ENCODE measurements around the gene DLG5. TPM values are rescaled to one million over a fixed set of nuclear protein-coding genes. Genes with fewer than 3 reads are reported as not detected.
A peak's percentile ranks its signal among the peaks of the same experiment; 100 is the strongest.

Gene DLG5
- total and polyA plus RNA-seq, 9 of the 15 experiments (the other 6 are each of a cell fraction or from before 2014, with no cell fraction given) = 1.4 to 26.8 (median 11.2) TPM

DNA sequence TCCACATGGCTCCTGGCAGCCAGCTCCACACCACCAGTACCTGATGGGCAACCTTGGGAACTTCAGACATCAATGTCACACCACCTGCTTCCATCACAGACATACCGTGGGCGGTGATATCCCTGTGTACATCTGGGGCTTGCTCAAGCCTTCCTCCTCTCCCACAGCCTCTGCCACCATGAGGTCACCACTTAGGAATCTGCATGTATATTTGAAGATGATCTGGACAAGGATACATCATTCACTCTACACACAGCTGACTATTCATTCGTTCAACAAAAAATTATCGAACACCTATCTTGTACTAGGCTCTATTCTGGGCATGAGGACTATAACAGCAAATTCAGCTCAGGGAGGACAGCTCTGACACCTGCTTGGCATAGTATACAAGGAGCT lies 6.8 kb downstream of the DLG5 start (continued):
- TF ChIP-seq ARID1B (IDR thresholded peaks at IDR 0.05) (peak; percentile 64), ELF2 (CRISPR knock-in tag; IDR thresholded peaks at IDR 0.05) (no peak), ATF7 (IDR thresholded peaks at IDR 0.05) (peak; percentile 66), SMARCA4 (IDR thresholded peaks at IDR 0.05) (peak; percentile 45; the same call in 1 of the 2 replicates), NFE2L1 (tag; IDR thresholded peaks at IDR 0.05; ENCODE audit: borderline replicate concordance, low read depth) (no peak), SNIP1 (IDR thresholded peaks at IDR 0.05; ENCODE audit: low read depth) (no peak), EP300 (IDR thresholded peaks at IDR 0.05; ENCODE audit: low read length) (peak; percentile 42; the same call in 1 of the 2 replicates), MCM3 (IDR thresholded peaks at IDR 0.05) (no peak), FOXK2 (conservative IDR thresholded peaks at IDR 0.05 in 1 of 2, IDR thresholded peaks at IDR 0.05 in 1 of 2; ENCODE audit: low read depth in 2 of 2) (peak; percentile 39 to 41; a peak in 1 of 4 replicates), ZNF140 (CRISPR knock-in tag; IDR thresholded peaks at IDR 0.05) (no peak), ZNF174 (CRISPR knock-in tag; IDR thresholded peaks at IDR 0.05) (no peak), KDM1A (IDR thresholded peaks at IDR 0.05) (peak in 1 of 2 experiments; percentile 64; a peak in 2 of 4 replicates), MCM5 (IDR thresholded peaks at IDR 0.05; ENCODE audit: low read depth) (no peak), TRIM24 (IDR thresholded peaks at IDR 0.05) (0 out of 4 replicates have a peak, but pooled peaks of 1 of the 2 experiments have one; percentile 17), CBFA2T2 (conservative IDR thresholded peaks at IDR 0.05) (peak; percentile 63)
- TF ChIP-seq, protein P1, sequence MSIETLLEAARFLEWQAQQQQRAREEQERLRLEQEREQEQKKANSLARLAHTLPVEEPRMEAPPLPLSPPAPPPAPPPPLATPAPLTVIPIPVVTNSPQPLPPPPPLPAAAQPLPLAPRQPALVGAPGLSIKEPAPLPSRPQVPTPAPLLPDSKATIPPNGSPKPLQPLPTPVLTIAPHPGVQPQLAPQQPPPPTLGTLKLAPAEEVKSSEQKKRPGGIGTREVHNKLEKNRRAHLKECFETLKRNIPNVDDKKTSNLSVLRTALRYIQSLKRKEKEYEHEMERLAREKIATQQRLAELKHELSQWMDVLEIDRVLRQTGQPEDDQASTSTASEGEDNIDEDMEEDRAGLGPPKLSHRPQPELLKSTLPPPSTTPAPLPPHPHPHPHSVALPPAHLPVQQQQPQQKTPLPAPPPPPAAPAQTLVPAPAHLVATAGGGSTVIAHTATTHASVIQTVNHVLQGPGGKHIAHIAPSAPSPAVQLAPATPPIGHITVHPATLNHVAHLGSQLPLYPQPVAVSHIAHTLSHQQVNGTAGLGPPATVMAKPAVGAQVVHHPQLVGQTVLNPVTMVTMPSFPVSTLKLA (conservative IDR thresholded peaks at IDR 0.05) = no peak; a peak in 1 of 4 replicates
- TF ChIP-seq, protein P2, sequence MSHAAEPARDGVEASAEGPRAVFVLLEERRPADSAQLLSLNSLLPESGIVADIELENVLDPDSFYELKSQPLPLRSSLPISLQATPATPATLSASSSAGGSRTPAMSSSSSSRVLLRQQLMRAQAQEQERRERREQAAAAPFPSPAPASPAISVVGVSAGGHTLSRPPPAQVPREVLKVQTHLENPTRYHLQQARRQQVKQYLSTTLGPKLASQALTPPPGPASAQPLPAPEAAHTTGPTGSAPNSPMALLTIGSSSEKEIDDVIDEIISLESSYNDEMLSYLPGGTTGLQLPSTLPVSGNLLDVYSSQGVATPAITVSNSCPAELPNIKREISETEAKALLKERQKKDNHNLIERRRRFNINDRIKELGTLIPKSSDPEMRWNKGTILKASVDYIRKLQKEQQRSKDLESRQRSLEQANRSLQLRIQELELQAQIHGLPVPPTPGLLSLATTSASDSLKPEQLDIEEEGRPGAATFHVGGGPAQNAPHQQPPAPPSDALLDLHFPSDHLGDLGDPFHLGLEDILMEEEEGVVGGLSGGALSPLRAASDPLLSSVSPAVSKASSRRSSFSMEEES (CRISPR knock-in tag; IDR thresholded peaks at IDR 0.05) = no peak
- TF ChIP-seq, protein P3, sequence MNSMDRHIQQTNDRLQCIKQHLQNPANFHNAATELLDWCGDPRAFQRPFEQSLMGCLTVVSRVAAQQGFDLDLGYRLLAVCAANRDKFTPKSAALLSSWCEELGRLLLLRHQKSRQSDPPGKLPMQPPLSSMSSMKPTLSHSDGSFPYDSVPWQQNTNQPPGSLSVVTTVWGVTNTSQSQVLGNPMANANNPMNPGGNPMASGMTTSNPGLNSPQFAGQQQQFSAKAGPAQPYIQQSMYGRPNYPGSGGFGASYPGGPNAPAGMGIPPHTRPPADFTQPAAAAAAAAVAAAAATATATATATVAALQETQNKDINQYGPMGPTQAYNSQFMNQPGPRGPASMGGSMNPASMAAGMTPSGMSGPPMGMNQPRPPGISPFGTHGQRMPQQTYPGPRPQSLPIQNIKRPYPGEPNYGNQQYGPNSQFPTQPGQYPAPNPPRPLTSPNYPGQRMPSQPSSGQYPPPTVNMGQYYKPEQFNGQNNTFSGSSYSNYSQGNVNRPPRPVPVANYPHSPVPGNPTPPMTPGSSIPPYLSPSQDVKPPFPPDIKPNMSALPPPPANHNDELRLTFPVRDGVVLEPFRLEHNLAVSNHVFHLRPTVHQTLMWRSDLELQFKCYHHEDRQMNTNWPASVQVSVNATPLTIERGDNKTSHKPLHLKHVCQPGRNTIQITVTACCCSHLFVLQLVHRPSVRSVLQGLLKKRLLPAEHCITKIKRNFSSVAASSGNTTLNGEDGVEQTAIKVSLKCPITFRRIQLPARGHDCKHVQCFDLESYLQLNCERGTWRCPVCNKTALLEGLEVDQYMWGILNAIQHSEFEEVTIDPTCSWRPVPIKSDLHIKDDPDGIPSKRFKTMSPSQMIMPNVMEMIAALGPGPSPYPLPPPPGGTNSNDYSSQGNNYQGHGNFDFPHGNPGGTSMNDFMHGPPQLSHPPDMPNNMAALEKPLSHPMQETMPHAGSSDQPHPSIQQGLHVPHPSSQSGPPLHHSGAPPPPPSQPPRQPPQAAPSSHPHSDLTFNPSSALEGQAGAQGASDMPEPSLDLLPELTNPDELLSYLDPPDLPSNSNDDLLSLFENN (IDR thresholded peaks at IDR 0.05; ENCODE audit: low read depth in 2 of 2, low read length in 2 of 2) = 0 out of 4 replicates have a peak, but pooled peaks of 1 of the 2 experiments have one; percentile 25
